ENCODE measurements around the gene KCND3. TPM values are rescaled to one million over a fixed set of nuclear protein-coding genes. Genes with fewer than 3 reads are reported as not detected.

Gene KCND3
- polyA plus RNA-seq, 3 donors: not detected

GRCh38 chr1:111904478-111905218 lies 84.8 kb downstream of the KCND3 start:
- 49% methylated on average over 16 of the region's 20 CpGs for WGBS (ENCODE audit: insufficient coverage)
- no peaks in the 10 kb centered on the region for H4K20me1 ChIP-seq (ENCODE audit: insufficient read depth, low read length)
- no peaks in the 10 kb centered on the region for H3K36me3 ChIP-seq (replicated peaks in 1 of 2; ENCODE audit: control insufficient read depth in 1 of 2, insufficient read depth in 2 of 2, low read length in 2 of 2)
- no peak overlapping the region for H3K27ac Mint-ChIP-seq
- no peak overlapping the region for H3K4me2 ChIP-seq (replicated peaks; ENCODE audit: extremely low read depth, low read length, poor library complexity, severe bottlenecking)
- no peaks in the 10 kb centered on the region for H3K9me3 ChIP-seq (replicated peaks in 1 of 2; ENCODE audit: control insufficient read depth in 1 of 2, insufficient read depth in 1 of 2, low read length in 2 of 2)
- H3K27ac ChIP-seq (ENCODE audit: low read depth in 1 of 2, low read length in 2 of 2): no peak overlapping the region
- H3K4me3 ChIP-seq (replicated peaks in 1 of 3; ENCODE audit: low read depth in 2 of 3, low read length in 3 of 3): no peak overlapping the region
- H3K79me2 ChIP-seq (ENCODE audit: insufficient read depth, low read length): no peaks in the 10 kb centered on the region
- H3K36me3 Mint-ChIP-seq: no peaks in the 10 kb centered on the region
- no peak overlapping the region for H3K4me3 Mint-ChIP-seq
- intact Hi-C loops (cut with micrococcal nuclease): no loop called here
- no peak for DNase-seq
- no peaks in the 10 kb centered on the region for H3K27me3 ChIP-seq (ENCODE audit: control insufficient read depth in 2 of 2, insufficient read depth in 2 of 2, low read length in 2 of 2)
- H3K9me3 Mint-ChIP-seq: peaks cover 0 to 2% (median 0%) of the 10 kb centered on the region in 7 donors
- TF ChIP-seq CTCF (IDR thresholded peaks at IDR 0.05): no peak
- H2AFZ ChIP-seq (ENCODE audit: insufficient read depth, low read depth, low read length, poor library complexity, severe bottlenecking): no peak overlapping the region
- H3K9ac ChIP-seq (ENCODE audit: insufficient read depth, low read length, poor library complexity, severe bottlenecking): no peak overlapping the region
- H3K4me1 Mint-ChIP-seq: no peaks in the 10 kb centered on the region
- peaks cover 8 to 16% (median 15%) of the 10 kb centered on the region in 3 donors for H3K27me3 Mint-ChIP-seq (ENCODE audit: low read depth in 3 of 3)
- H3K4me1 ChIP-seq (ENCODE audit: control insufficient read depth in 1 of 2, insufficient read depth in 2 of 2, low read length in 2 of 2): no peaks in the 10 kb centered on the region

DNA sequence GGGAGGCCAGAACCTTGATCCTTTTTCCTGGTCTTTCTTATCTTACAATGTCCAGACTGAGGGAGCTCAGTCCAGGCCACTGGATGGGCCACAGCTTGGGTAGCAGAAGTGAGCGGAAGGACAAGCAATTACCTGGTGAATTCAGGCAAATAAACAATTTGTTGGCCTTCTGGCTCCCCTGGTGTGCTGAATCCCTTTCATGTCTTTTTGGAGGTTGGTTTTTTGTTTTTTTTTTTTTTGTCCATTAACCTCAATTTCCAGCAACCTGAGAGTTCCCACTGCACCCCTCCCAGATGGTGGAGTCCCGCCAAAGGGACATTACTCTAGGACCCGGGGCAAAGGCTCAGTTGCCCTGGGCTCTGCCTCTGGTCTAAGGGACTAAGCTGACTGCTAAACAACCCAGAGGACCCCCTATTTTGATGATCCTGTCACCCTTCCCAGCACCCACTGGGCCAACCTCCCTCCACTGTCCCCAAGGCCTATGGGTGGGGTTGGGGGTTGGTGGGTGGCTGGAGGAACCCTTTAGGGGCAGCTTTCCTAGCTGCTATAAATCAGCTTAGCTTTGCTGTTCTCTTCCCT lies 85.5 kb downstream of the KCND3 start:
- 100% methylated on average over 2 of the region's 3 CpGs for WGBS (ENCODE audit: insufficient coverage)
- intact Hi-C loops (cut with micrococcal nuclease): no loop called here

More for the DNA sequence above, 85.5 kb downstream of the KCND3 start:
- no peak overlapping the region for H3K4me3 ChIP-seq (replicated peaks in 1 of 3; ENCODE audit: low read depth in 2 of 3, low read length in 3 of 3)
- H3K27ac ChIP-seq (ENCODE audit: low read depth in 1 of 2, low read length in 2 of 2): no peak overlapping the region
- H2AFZ ChIP-seq (ENCODE audit: insufficient read depth, low read depth, low read length, poor library complexity, severe bottlenecking): no peak overlapping the region
- no peaks in the 10 kb centered on the region for H3K36me3 ChIP-seq (replicated peaks in 1 of 2; ENCODE audit: control insufficient read depth in 1 of 2, insufficient read depth in 2 of 2, low read length in 2 of 2)
- DNase-seq: no peak
- H3K4me1 ChIP-seq (ENCODE audit: control insufficient read depth in 1 of 2, insufficient read depth in 2 of 2, low read length in 2 of 2): no peaks in the 10 kb centered on the region
- H3K79me2 ChIP-seq (ENCODE audit: insufficient read depth, low read length): no peaks in the 10 kb centered on the region
- Mint-ChIP-seq H3K4me3 (no peak overlapping the region), H3K36me3 (no peaks in the 10 kb centered on the region), H3K9me3 (peaks cover 0 to 2% (median 0%) of the 10 kb centered on the region in 7 donors), H3K27me3 (ENCODE audit: low read depth in 3 of 3) (peaks cover 8 to 14% (median 10%) of the 10 kb centered on the region in 3 donors), H3K4me1 (no peaks in the 10 kb centered on the region), H3K27ac (no peak overlapping the region)
- H3K9me3 ChIP-seq (replicated peaks in 1 of 2; ENCODE audit: control insufficient read depth in 1 of 2, insufficient read depth in 1 of 2, low read length in 2 of 2): no peaks in the 10 kb centered on the region
- H3K27me3 ChIP-seq (ENCODE audit: control insufficient read depth in 2 of 2, insufficient read depth in 2 of 2, low read length in 2 of 2): no peaks in the 10 kb centered on the region
- H3K4me2 ChIP-seq (replicated peaks; ENCODE audit: extremely low read depth, low read length, poor library complexity, severe bottlenecking): no peak overlapping the region
- no peak overlapping the region for H3K9ac ChIP-seq (ENCODE audit: insufficient read depth, low read length, poor library complexity, severe bottlenecking)
- TF ChIP-seq CTCF (IDR thresholded peaks at IDR 0.05): no peak
- no peaks in the 10 kb centered on the region for H4K20me1 ChIP-seq (ENCODE audit: insufficient read depth, low read length)

All from CD14-positive monocyte (primary cell).